HEK293 (cell line): ENCODE data around the gene GPX4.

Source experiments
- CTCF ChIA-PET: fragments of 350-600 bp; formaldehyde crosslinking; extraction: SDS; loops from one replicate; lab custom pipeline; 2021; ENCODE audit warnings: antibody characterized with exemption; lab: Yijun Ruan, JAX
- POLR2A ChIA-PET: fragments of 300-600 bp; formaldehyde crosslinking; extraction: SDS; loops from one replicate; lab custom pipeline; 2020; ENCODE audit warnings: antibody characterized with exemption, inconsistent platforms; lab: Yijun Ruan, JAX
- H3K27ac ChIP-seq: fragments of 200-500 bp; sonication (Bioruptor generic); 2 replicates; pipeline ENCODE4 v1.5.1; 2014; ENCODE audit warnings: low read depth, low read length, control low read depth, inconsistent platforms; ENCODE audit errors: extremely low read depth
- H3K36me3 ChIP-seq, 2 experiments: fragments of 200-500 bp in 1 of 2; sonication (Bioruptor generic) in 1 of 2; 1 replicate in 1 of 2; 2 replicates in 1 of 2; pipeline ENCODE4 v1.5.1; 2014 to 2017; ENCODE audit warnings: inconsistent platforms in 2 of 2, low read length in 2 of 2; ENCODE audit not compliant: control insufficient read depth in 2 of 2, insufficient read depth in 1 of 2
- H3K4me1 ChIP-seq: fragments of 200-500 bp; sonication (Bioruptor generic); 2 replicates; pipeline ENCODE4 v1.5.1; 2014; ENCODE audit warnings: mild to moderate bottlenecking, low read length, inconsistent platforms; ENCODE audit not compliant: control insufficient read depth, insufficient read depth
- H3K4me3 ChIP-seq: 2 replicates; pipeline ENCODE4 v1.5.1; 2011; ENCODE audit warnings: low read depth, mild to moderate bottlenecking, control low read depth, low read length, moderate library complexity
- H3K9me3 ChIP-seq: fragments of 200-500 bp; sonication (Bioruptor generic); 2 replicates; pipeline ENCODE4 v1.5.1; 2014; ENCODE audit warnings: low read depth, low read length, inconsistent platforms; ENCODE audit not compliant: control insufficient read depth, insufficient read depth
- BCL11B ChIP-seq: fragments of 450-650 bp; formaldehyde crosslinking; IDR thresholded peaks from 2 replicates; pipeline ENCODE4 v1.5.1; 2016; ENCODE audit warnings: low read depth, missing biosample characterization, missing genetic modification characterization
- KLF10 ChIP-seq: fragments of 450-650 bp; IDR thresholded peaks from 2 replicates; pipeline ENCODE4 v1.5.1; 2018; ENCODE audit warnings: missing biosample characterization, mild to moderate bottlenecking, missing genetic modification characterization
- OSR2 ChIP-seq: fragments of 450-650 bp; formaldehyde crosslinking; IDR thresholded peaks from 2 replicates; pipeline ENCODE4 v1.5.1; 2016; ENCODE audit warnings: missing biosample characterization, missing genetic modification characterization
- RBAK ChIP-seq: fragments of 450-650 bp; formaldehyde crosslinking; IDR thresholded peaks from 2 replicates; pipeline ENCODE4 v1.5.1; 2016; ENCODE audit warnings: missing biosample characterization, missing genetic modification characterization
- SP3 ChIP-seq: fragments of 450-650 bp; formaldehyde crosslinking; IDR thresholded peaks from 2 replicates; pipeline ENCODE4 v1.5.1; 2016; ENCODE audit warnings: missing biosample characterization, missing genetic modification characterization
- SP7 ChIP-seq: fragments of 450-650 bp; formaldehyde crosslinking; IDR thresholded peaks from 2 replicates; pipeline ENCODE4 v1.5.1; 2016; ENCODE audit warnings: missing biosample characterization, missing genetic modification characterization
- ZBTB21 ChIP-seq: fragments of 450-650 bp; formaldehyde crosslinking; IDR thresholded peaks from 2 replicates; pipeline ENCODE4 v1.5.1; 2017; ENCODE audit warnings: missing biosample characterization, missing genetic modification characterization
- ZIC2 ChIP-seq: fragments of 450-650 bp; formaldehyde crosslinking; IDR thresholded peaks from 2 replicates; pipeline ENCODE4 v1.5.1; 2016; ENCODE audit warnings: missing biosample characterization, missing genetic modification characterization
- ZNF10 ChIP-seq: fragments of 450-650 bp; formaldehyde crosslinking; IDR thresholded peaks from 2 replicates; pipeline ENCODE4 v1.5.1; 2017; ENCODE audit warnings: missing biosample characterization, missing genetic modification characterization
- ZNF202 ChIP-seq: fragments of 450-650 bp; formaldehyde crosslinking; IDR thresholded peaks from 2 replicates; pipeline ENCODE4 v1.5.1; 2016; ENCODE audit warnings: missing biosample characterization, missing genetic modification characterization, borderline replicate concordance
- ZNF239 ChIP-seq: fragments of 450-650 bp; formaldehyde crosslinking; IDR thresholded peaks from 2 replicates; pipeline ENCODE4 v1.5.1; 2016; ENCODE audit warnings: missing biosample characterization, missing genetic modification characterization
- ZNF311 ChIP-seq: fragments of 450-650 bp; formaldehyde crosslinking; IDR thresholded peaks from 2 replicates; pipeline ENCODE4 v1.5.1; 2017; ENCODE audit warnings: missing biosample characterization, missing genetic modification characterization, borderline replicate concordance
- ZNF341 ChIP-seq: fragments of 450-650 bp; formaldehyde crosslinking; IDR thresholded peaks from 2 replicates; pipeline ENCODE4; 2016; ENCODE audit warnings: low read depth, missing biosample characterization, missing genetic modification characterization
- ZNF37A ChIP-seq: fragments of 450-650 bp; IDR thresholded peaks from 2 replicates; pipeline ENCODE4 v1.5.1; 2018; ENCODE audit warnings: missing biosample characterization, missing genetic modification characterization
- ZNF391 ChIP-seq: fragments of 450-650 bp; formaldehyde crosslinking; IDR thresholded peaks from 2 replicates; pipeline ENCODE4 v1.5.1; 2016; ENCODE audit warnings: low read depth, missing biosample characterization, missing genetic modification characterization, borderline replicate concordance
- ZNF416 ChIP-seq: fragments of 450-650 bp; formaldehyde crosslinking; IDR thresholded peaks from 2 replicates; pipeline ENCODE4 v1.5.1; 2016; ENCODE audit warnings: missing biosample characterization, missing genetic modification characterization
- ZNF48 ChIP-seq: fragments of 450-650 bp; formaldehyde crosslinking; IDR thresholded peaks from 2 replicates; pipeline ENCODE4 v1.5.1; 2016; ENCODE audit warnings: missing biosample characterization, missing genetic modification characterization
- ZNF548 ChIP-seq: fragments of 450-650 bp; formaldehyde crosslinking; IDR thresholded peaks from 2 replicates; pipeline ENCODE4 v1.5.1; 2016; ENCODE audit warnings: missing biosample characterization, missing genetic modification characterization
- ZNF561 ChIP-seq: fragments of 450-650 bp; IDR thresholded peaks from 2 replicates; pipeline ENCODE4 v1.5.1; 2018; ENCODE audit warnings: missing biosample characterization, missing genetic modification characterization, borderline replicate concordance
- ZNF596 ChIP-seq: fragments of 450-650 bp; IDR thresholded peaks from 2 replicates; pipeline ENCODE4 v1.5.0; 2018; ENCODE audit warnings: missing biosample characterization, mild to moderate bottlenecking, missing genetic modification characterization, moderate library complexity
- ZNF600 ChIP-seq: fragments of 450-650 bp; formaldehyde crosslinking; IDR thresholded peaks from 2 replicates; pipeline ENCODE4 v1.5.1; 2016; ENCODE audit warnings: missing biosample characterization, missing genetic modification characterization
- ZNF610 ChIP-seq: fragments of 450-650 bp; formaldehyde crosslinking; IDR thresholded peaks from 2 replicates; pipeline ENCODE4 v1.5.1; 2016; ENCODE audit warnings: missing biosample characterization, missing genetic modification characterization, borderline replicate concordance
- ZNF747 ChIP-seq: fragments of 450-650 bp; formaldehyde crosslinking; IDR thresholded peaks from 2 replicates; pipeline ENCODE4 v1.5.1; 2016; ENCODE audit warnings: missing biosample characterization, missing genetic modification characterization
- ZSCAN23 ChIP-seq: fragments of 450-650 bp; formaldehyde crosslinking; IDR thresholded peaks from 2 replicates; pipeline ENCODE4 v1.5.1; 2016; ENCODE audit warnings: missing biosample characterization, missing genetic modification characterization
- TF ChIP-seq, protein P1 (sequence below): sonication (generic); formaldehyde crosslinking; IDR thresholded peaks from 2 replicates; pipeline ENCODE4 v1.8.1; 2022; ENCODE audit warnings: mild to moderate bottlenecking, moderate library complexity, missing genetic modification reagents
- TF ChIP-seq, protein P2 (sequence below): fragments of 450-650 bp; formaldehyde crosslinking; IDR thresholded peaks from 2 replicates; pipeline ENCODE4 v1.5.1; 2016; ENCODE audit warnings: missing biosample characterization, missing genetic modification characterization
- TF ChIP-seq, protein P3 (sequence below): fragments of 450-650 bp; formaldehyde crosslinking; IDR thresholded peaks from 2 replicates; pipeline ENCODE4 v1.5.1; 2016; ENCODE audit warnings: missing biosample characterization, missing genetic modification characterization
- TF ChIP-seq, protein P4 (sequence below): fragments of 450-650 bp; formaldehyde crosslinking; IDR thresholded peaks from 2 replicates; pipeline ENCODE4 v1.5.1; 2016; ENCODE audit warnings: missing biosample characterization, missing genetic modification characterization
- TF ChIP-seq, protein P5 (sequence below): fragments of 450-650 bp; formaldehyde crosslinking; IDR thresholded peaks from 2 replicates; pipeline ENCODE4 v1.5.1; 2016; ENCODE audit warnings: missing biosample characterization, missing genetic modification characterization

Gene GPX4

DNA sequence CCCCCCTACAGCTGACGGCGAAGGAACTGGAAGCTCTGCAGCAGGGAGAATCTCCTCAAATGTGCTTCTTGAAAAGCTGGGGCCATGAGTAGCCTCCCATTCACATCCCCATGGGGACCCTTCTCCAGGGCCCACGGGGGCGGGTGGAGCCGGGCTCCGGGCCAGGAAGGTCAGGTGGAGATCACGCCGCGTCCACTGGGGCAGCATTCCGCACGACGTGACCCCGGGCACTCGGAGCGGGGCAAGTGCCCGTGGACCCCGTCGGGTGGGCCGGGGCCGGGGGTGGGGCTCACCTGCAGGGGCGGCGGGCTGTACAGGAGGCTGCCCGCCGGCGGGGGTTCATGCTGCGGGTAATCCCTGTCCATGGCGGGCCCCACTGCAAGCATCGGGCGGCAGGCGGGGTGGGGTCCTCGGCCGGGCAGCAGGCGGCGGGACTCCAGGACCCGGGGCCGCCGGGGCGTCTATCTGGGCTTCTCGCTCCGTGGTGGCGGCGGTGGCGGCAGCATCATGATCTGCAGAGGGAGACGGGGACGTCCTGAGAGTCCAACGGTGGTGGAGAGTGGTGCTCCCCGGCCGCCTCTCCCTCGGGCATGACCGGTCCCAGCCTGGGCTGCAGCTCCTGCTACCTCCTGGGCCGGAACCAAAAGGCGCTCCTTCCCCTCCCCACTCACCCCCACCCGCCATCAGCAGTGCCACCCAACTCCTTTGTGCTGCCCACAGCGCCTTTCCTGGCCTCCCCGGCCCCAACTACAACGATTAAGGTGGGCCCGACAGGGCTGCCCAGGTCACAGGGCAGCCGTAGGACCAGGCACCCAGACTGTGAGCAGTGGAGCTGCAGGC lies 50.3 kb downstream of the GPX4 start:
- ChIA-PET POLR2A (no interaction called here), CTCF (no interaction called here)

DNA sequence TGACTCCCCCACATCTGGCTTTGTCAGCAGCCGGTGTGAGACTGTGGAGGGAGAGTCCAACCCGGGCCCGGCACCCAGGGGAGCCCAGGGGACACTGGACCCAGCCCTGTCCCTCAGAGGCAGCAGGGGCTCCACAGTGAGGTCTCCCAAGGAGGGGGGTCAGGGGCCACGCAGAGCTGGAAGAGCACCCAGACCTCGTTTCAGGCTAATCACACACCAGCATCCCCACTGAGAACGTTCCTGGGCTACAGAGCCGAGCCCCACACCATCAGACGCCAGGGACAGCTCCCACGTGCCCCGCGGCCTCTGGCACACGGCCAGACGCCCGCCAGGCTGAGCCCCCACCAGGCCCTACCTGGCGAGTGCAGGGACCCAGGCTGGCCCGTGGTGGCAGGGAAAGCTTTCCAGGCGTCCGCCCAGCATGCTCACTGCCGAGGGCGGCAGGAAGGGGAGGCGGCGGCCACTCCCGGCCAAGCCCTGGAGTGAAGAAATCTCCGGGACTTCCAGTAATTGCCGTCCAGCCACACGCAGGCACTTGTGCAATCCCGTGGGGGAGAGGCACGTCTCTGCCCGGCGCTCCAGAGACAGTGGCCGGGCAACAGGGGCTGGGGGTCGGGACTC lies 51.0 kb downstream of the GPX4 start:
- ChIA-PET CTCF (no interaction called here), POLR2A (interaction anchor here (0.6 kb wide), 1 partner anchor 626 kb away, joined by 3 read pairs; no protein-coding TSS in a partner anchor)
- Histone ChIP-seq H3K9me3 (no peaks in the 10 kb centered on the region), H3K4me3 (no peak overlapping the region), H3K36me3 (peaks cover 0 to 16% of the 10 kb centered on the region in 2 experiments; a peak in 2 of 3 replicates), H3K27ac (no peak overlapping the region), H3K4me1 (no peaks in the 10 kb centered on the region)
- TF ChIP-seq ZBTB21 (tag by site-specific recombination), result no peak
- no peak for TF ChIP-seq ZNF239
- no peak for TF ChIP-seq ZNF202 (tag by site-specific recombination)
- TF ChIP-seq ZSCAN23 (tag by site-specific recombination), result no peak
- no peak for TF ChIP-seq ZNF596 (tag by site-specific recombination)
- TF ChIP-seq, protein P1, sequence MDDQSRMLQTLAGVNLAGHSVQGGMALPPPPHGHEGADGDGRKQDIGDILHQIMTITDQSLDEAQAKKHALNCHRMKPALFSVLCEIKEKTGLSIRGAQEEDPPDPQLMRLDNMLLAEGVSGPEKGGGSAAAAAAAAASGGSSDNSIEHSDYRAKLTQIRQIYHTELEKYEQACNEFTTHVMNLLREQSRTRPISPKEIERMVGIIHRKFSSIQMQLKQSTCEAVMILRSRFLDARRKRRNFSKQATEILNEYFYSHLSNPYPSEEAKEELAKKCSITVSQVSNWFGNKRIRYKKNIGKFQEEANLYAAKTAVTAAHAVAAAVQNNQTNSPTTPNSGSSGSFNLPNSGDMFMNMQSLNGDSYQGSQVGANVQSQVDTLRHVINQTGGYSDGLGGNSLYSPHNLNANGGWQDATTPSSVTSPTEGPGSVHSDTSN (CRISPR knock-in tag), result no peak
- TF ChIP-seq ZNF10 (tag by site-specific recombination), result no peak
- TF ChIP-seq KLF10 (tag by site-specific recombination), result no peak
- no peak for TF ChIP-seq ZNF548 (tag by site-specific recombination)
- TF ChIP-seq ZNF37A (tag by site-specific recombination), result no peak
- no peak for TF ChIP-seq ZNF416 (tag by site-specific recombination)
- peak; percentile 99 for TF ChIP-seq ZIC2 (tag by site-specific recombination)
- TF ChIP-seq ZNF341 (tag by site-specific recombination), result peak; percentile 22
- TF ChIP-seq ZNF48 (tag by site-specific recombination), result no peak
- no peak for TF ChIP-seq SP7 (tag by site-specific recombination)
- TF ChIP-seq ZNF311 (tag by site-specific recombination), result no peak
- TF ChIP-seq SP3 (tag by site-specific recombination), result no peak
- peak; percentile 37; the same call in 1 of the 2 replicates for TF ChIP-seq ZNF600 (tag by site-specific recombination)
- TF ChIP-seq, protein P2, sequence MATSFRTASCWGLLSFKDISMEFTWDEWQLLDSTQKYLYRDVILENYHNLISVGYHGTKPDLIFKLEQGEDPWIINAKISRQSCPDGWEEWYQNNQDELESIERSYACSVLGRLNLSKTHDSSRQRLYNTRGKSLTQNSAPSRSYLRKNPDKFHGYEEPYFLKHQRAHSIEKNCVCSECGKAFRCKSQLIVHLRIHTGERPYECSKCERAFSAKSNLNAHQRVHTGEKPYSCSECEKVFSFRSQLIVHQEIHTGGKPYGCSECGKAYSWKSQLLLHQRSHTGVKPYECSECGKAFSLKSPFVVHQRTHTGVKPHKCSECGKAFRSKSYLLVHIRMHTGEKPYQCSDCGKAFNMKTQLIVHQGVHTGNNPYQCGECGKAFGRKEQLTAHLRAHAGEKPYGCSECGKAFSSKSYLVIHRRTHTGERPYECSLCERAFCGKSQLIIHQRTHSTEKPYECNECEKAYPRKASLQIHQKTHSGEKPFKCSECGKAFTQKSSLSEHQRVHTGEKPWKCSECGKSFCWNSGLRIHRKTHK (tag by site-specific recombination), result no peak
- TF ChIP-seq OSR2 (tag by site-specific recombination), result no peak
- TF ChIP-seq ZNF561 (tag by site-specific recombination), result peak; percentile 31; the same call in 1 of the 2 replicates
- TF ChIP-seq, protein P3, sequence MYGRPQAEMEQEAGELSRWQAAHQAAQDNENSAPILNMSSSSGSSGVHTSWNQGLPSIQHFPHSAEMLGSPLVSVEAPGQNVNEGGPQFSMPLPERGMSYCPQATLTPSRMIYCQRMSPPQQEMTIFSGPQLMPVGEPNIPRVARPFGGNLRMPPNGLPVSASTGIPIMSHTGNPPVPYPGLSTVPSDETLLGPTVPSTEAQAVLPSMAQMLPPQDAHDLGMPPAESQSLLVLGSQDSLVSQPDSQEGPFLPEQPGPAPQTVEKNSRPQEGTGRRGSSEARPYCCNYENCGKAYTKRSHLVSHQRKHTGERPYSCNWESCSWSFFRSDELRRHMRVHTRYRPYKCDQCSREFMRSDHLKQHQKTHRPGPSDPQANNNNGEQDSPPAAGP (tag by site-specific recombination), result peak; percentile 86
- no peak for TF ChIP-seq ZNF391 (tag by site-specific recombination)
- TF ChIP-seq, protein P4, sequence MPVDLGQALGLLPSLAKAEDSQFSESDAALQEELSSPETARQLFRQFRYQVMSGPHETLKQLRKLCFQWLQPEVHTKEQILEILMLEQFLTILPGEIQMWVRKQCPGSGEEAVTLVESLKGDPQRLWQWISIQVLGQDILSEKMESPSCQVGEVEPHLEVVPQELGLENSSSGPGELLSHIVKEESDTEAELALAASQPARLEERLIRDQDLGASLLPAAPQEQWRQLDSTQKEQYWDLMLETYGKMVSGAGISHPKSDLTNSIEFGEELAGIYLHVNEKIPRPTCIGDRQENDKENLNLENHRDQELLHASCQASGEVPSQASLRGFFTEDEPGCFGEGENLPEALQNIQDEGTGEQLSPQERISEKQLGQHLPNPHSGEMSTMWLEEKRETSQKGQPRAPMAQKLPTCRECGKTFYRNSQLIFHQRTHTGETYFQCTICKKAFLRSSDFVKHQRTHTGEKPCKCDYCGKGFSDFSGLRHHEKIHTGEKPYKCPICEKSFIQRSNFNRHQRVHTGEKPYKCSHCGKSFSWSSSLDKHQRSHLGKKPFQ, result no peak
- no peak for TF ChIP-seq ZNF747 (tag by site-specific recombination)

More for the DNA sequence above, 50.3 kb downstream of the GPX4 start:
- TF ChIP-seq RBAK (tag by site-specific recombination), result no peak
- TF ChIP-seq, protein P5, sequence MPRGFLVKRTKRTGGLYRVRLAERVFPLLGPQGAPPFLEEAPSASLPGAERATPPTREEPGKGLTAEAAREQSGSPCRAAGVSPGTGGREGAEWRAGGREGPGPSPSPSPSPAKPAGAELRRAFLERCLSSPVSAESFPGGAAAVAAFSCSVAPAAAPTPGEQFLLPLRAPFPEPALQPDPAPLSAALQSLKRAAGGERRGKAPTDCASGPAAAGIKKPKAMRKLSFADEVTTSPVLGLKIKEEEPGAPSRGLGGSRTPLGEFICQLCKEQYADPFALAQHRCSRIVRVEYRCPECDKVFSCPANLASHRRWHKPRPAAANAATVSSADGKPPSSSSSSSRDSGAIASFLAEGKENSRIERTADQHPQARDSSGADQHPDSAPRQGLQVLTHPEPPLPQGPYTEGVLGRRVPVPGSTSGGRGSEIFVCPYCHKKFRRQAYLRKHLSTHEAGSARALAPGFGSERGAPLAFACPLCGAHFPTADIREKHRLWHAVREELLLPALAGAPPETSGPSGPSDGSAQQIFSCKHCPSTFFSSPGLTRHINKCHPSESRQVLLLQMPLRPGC, result no peak
- no peak for TF ChIP-seq ZSCAN23 (tag by site-specific recombination)
- no peak for TF ChIP-seq BCL11B (tag by site-specific recombination)
- no peak for TF ChIP-seq ZNF610 (tag by site-specific recombination)
- H3K36me3 ChIP-seq, result peaks cover 0 to 16% of the 10 kb centered on the region in 2 experiments; a peak in 2 of 3 replicates
- no peak overlapping the region for H3K27ac ChIP-seq
- H3K4me3 ChIP-seq, result no peak overlapping the region
- no peaks in the 10 kb centered on the region for H3K4me1 ChIP-seq
- H3K9me3 ChIP-seq, result no peaks in the 10 kb centered on the region
